Heart left ventricle (tissue), 16 donors: ENCODE data around the gene PGAP6. TPM values are rescaled to one million over a fixed set of nuclear protein-coding genes. Genes with fewer than 3 reads are reported as not detected.
"Not testable (repeated sequence)": the region's sequence is repeated elsewhere in the genome, so short reads cannot be mapped to it uniquely, and the experiment has no call there.

Experiments used
- ATAC-seq, 4 donors: fragments of 200-7000 bp; cut with Tn5 transposase; one replicate each; pipeline ENCODE4 v1.9.1; 2020 to 2022; ENCODE audit warnings: moderate library complexity in 4 of 4, mild to moderate bottlenecking in 3 of 4, moderate number of reproducible peaks in 1 of 4
- DNase-seq, 5 donors: peaks; one replicate each; pipeline ENCODE4 v3.0.0-alpha.2; 2020
- H3K27ac ChIP-seq, 12 donors: fragments of 200-600 bp; sonication (generic) in 4 of 12; one replicate each; pipeline versions ENCODE4 v1.5.0 to v1.8.0; 2016 to 2022; ENCODE audit warnings: mild to moderate bottlenecking in 2 of 12
- H3K27me3 ChIP-seq, 9 donors: fragments of 200-600 bp; sonication (generic) in 2 of 9; one replicate each; pipeline versions ENCODE4 v1.5.1 to v1.8.0; 2016 to 2022; ENCODE audit warnings: mild to moderate bottlenecking in 3 of 9
- H3K36me3 ChIP-seq, 9 donors: fragments of 200-600 bp; sonication (generic) in 2 of 9; one replicate each; pipeline versions ENCODE4 v1.5.0 to v1.8.0; 2018 to 2022; ENCODE audit warnings: mild to moderate bottlenecking in 2 of 9
- H3K4me1 ChIP-seq, 12 donors: fragments of 200-600 bp; sonication (generic) in 4 of 12; one replicate each; pipeline versions ENCODE4 v1.5.0 to v1.8.0; 2016 to 2022; ENCODE audit warnings: mild to moderate bottlenecking in 3 of 12
- H3K4me3 ChIP-seq, 12 donors: fragments of 200-600 bp; sonication (generic) in 4 of 12; one replicate each; pipeline versions ENCODE4 v1.5.0 to v1.8.0; 2017 to 2022; ENCODE audit warnings: mild to moderate bottlenecking in 9 of 12, moderate library complexity in 4 of 12
- H3K9me3 ChIP-seq, 12 donors: fragments of 200-600 bp; sonication (generic) in 4 of 12; one replicate each; pipeline versions ENCODE4 v1.5.0 to v1.8.0; 2016 to 2022; ENCODE audit warnings: mild to moderate bottlenecking in 1 of 12
- POLR2A ChIP-seq, 2 donors: fragments of 450-650 bp; IDR thresholded peaks; one replicate each; pipeline ENCODE4 v1.6.1; 2017; ENCODE audit warnings: antibody characterized with exemption in 2 of 2, mild to moderate bottlenecking in 2 of 2, moderate library complexity in 2 of 2
- WGBS, 4 donors: extraction: QIAGEN DNeasy Blood & Tissue Kit in 2 of 4; methylation state at CpG; one replicate each; pipeline versions ENCODE4 v1.1.5 to v1.1.7; 2013 to 2018; 5-methylcytosine and 5-hydroxymethylcytosine counted together
- intact Hi-C, 10 donors: fragments of 100-400 bp; cut with DNase I; formaldehyde crosslinking; loops; one replicate each; pipeline versions ENCODE4 v1.11.1 to v1.14.2; 2022
- polyA plus RNA-seq, 2 donors: library from polyadenylated mRNA; stranded (reverse); fragments of 200-250 nt; gene quantifications; one replicate each; pipeline ENCODE4 v1.2.3, GENCODE V29; 2013
- total RNA-seq, 9 donors: library from RNA; depleted of rRNA in 2 of 9; stranded (reverse); fragments of >200 nt in 2 of 9; fragmentation: NEBNext Ultra II Directional in 3 of 9; extraction: Animal tissue kit (Norgen Biotek cat#: 25700) in 3 of 9; gene quantifications; one replicate each; pipeline versions ENCODE4 v1.1.0 to v1.2.4, GENCODE V29; 2016 to 2023
- TF ChIP-seq, protein P1 (sequence below), 12 donors: fragments of 200-600 bp; sonication (generic) in 4 of 12; IDR thresholded peaks; one replicate each; pipeline versions ENCODE4 v1.5.0 to v1.8.0; 2018 to 2022; ENCODE audit warnings: antibody characterized with exemption in 12 of 12, mild to moderate bottlenecking in 5 of 12
- donor health status: ischemic (EF 13 %, LVEDD 7.1; RV severe dilation, severe dysfunction).
- donor health status: healthy with polysubstance abuse.
- donor health status: DM: no; HTN: yes; CAD: no.
- donor health status: DM: no; HTN: no; CAD: no.
- donor health status: ischemic (EF 25% LVEDD 6.9; RV normal size, moderate dysfunction).
- donor health status: ischemic (EF 25% LVEDD 5.7; RV mildly dilated, moderate dysfunction).
- donor health status: healthy.
- donor health status: DM: yes; HTN: yes; CAD: no.
- donor health status: ischemic (EF 35%, LVEDD 5.7; RV mildly dilated, moderate dysfunction).
- donor health status: nonischemic (EF 11% LVEDD 7.7; RV severe dilation, severe dysfunction).
- donor health status: DM: yes; HTN: yes; CAD: no.
- donor health status: PGD.
- donor health status: ischemic (EF 29% LVEDD 5.4; RV normal size, mild dysfunction).
- donor health status: nonischemic (EF 23%, LVEDD 6.1; RV moderate dilation, normal function).

Gene PGAP6
- total and polyA plus RNA-seq, 11 donors, result 30.1 to 65.3 (median 44.9) TPM

DNA sequence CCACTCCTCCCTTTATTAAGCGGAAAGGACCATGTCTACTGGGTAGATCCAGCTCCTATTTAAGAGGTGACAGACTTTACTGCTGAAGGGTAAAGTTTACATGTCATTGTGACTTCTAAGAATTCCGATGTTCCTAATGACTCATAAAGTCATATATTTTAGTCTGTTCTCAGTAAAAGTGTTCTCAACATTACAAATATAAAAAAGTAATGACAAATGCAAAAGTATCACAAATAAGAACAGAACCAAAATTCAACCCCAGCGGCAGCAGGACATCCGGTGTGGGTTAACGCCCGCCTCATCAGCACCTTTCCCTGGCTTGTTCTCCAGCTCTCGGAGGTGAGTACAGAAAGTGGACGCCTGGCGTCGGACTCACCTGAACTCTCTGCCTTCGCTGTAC lies 36.0 kb downstream of the PGAP6 start:
- peaks cover 0 to 59% (median 24%) of the 10 kb centered on the region in 9 donors for H3K36me3 ChIP-seq
- H3K4me3 ChIP-seq, result no peak overlapping the region
- ATAC-seq, result no peak
- H3K4me1 ChIP-seq, result peaks cover 0 to 20% (median 0%) of the 10 kb centered on the region in 12 donors
- intact Hi-C loops, result loop anchor here in 2 of 10 donors (5.0 to 10.0 kb wide), 2 partner anchors 58 to 101 kb away; no protein-coding TSS in a partner anchor
- 89 to 96% (median 95%) methylated on average over 11 of the region's 11 CpGs for WGBS, 4 donors
- H3K27me3 ChIP-seq, result no peaks in the 10 kb centered on the region
- no peak for TF ChIP-seq POLR2A (IDR thresholded peaks at IDR 0.05)
- TF ChIP-seq, protein P1, sequence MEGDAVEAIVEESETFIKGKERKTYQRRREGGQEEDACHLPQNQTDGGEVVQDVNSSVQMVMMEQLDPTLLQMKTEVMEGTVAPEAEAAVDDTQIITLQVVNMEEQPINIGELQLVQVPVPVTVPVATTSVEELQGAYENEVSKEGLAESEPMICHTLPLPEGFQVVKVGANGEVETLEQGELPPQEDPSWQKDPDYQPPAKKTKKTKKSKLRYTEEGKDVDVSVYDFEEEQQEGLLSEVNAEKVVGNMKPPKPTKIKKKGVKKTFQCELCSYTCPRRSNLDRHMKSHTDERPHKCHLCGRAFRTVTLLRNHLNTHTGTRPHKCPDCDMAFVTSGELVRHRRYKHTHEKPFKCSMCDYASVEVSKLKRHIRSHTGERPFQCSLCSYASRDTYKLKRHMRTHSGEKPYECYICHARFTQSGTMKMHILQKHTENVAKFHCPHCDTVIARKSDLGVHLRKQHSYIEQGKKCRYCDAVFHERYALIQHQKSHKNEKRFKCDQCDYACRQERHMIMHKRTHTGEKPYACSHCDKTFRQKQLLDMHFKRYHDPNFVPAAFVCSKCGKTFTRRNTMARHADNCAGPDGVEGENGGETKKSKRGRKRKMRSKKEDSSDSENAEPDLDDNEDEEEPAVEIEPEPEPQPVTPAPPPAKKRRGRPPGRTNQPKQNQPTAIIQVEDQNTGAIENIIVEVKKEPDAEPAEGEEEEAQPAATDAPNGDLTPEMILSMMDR (IDR thresholded peaks at IDR 0.05), result no peak
- no peak overlapping the region for H3K27ac ChIP-seq
- DNase-seq, result no peak
- H3K9me3 ChIP-seq, result no peaks in the 10 kb centered on the region

GRCh38 chr16:342455-343213 lies 39.1 kb downstream of the PGAP6 start:
- Histone ChIP-seq H3K4me1 (peaks cover 0 to 29% (median 0%) of the 10 kb centered on the region in 12 donors), H3K9me3 (no peaks in the 10 kb centered on the region), H3K4me3 (no peak overlapping the region), H3K27me3 (no peaks in the 10 kb centered on the region), H3K27ac (no peak overlapping the region), H3K36me3 (peaks cover 0 to 51% (median 24%) of the 10 kb centered on the region in 9 donors)
- no peak for TF ChIP-seq POLR2A (IDR thresholded peaks at IDR 0.05)
- TF ChIP-seq, protein P1 (IDR thresholded peaks at IDR 0.05), result no peak
- intact Hi-C loops, result loop anchor here in 1 of 10 donors (10.0 kb wide), 1 partner anchor 98 kb away; no protein-coding TSS in a partner anchor
- ATAC-seq (no peak), DNase-seq (peak in 1 of 5 donors; percentile 48)
- WGBS, 4 donors, result 92 to 95% (median 93%) methylated on average over 15 to 18 of the region's 18 CpGs

DNA sequence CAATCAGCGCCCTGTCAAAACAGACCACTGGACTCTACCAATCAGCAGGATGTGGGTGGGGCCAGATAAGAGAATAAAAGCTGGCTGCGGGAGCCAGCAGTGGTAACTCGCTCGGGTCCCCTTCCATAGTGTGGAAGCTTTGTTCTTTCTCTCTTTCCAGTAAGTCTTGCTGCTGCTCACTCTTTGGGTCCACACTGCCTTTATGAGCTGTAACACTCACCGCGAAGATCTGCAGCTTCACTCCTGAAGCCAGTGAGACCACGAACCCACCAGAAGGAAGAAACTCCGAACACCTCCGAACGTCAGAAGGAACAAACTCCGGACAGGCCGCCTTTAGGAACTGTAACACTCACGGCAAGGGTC lies 39.8 kb downstream of the PGAP6 start:
- 88 to 97% (median 91%) methylated on average over 9 to 13 of the region's 13 CpGs for WGBS, 4 donors

GRCh38 chr16:341095-341973 lies 40.4 kb downstream of the PGAP6 start:
- not testable (repeated sequence) for H3K27me3 ChIP-seq, ATAC-seq, H3K4me3 ChIP-seq, H3K27ac ChIP-seq, DNase-seq, H3K9me3 ChIP-seq
- 93 to 98% (median 96%) methylated on average over 7 to 47 of the region's 47 CpGs for WGBS, 4 donors
- Histone ChIP-seq H3K36me3 (peaks cover 0 to 38% (median 20%) of the 10 kb centered on the region in 9 donors), H3K4me1 (peaks cover 0 to 35% (median under 1%) of the 10 kb centered on the region in 12 donors)
- intact Hi-C loops, result loop anchor here in 1 of 10 donors (10.0 kb wide), 1 partner anchor 97 kb away; no protein-coding TSS in a partner anchor

More for the DNA sequence above, 39.8 kb downstream of the PGAP6 start:
- not testable (repeated sequence) for ATAC-seq, DNase-seq, H3K27ac ChIP-seq, H3K9me3 ChIP-seq, H3K4me3 ChIP-seq, H3K27me3 ChIP-seq
- intact Hi-C loops, result loop anchor here in 1 of 10 donors (10.0 kb wide), 1 partner anchor 97 kb away; no protein-coding TSS in a partner anchor
- H3K36me3 ChIP-seq, result peaks cover 0 to 45% (median 24%) of the 10 kb centered on the region in 9 donors
- H3K4me1 ChIP-seq, result peaks cover 0 to 31% (median 0%) of the 10 kb centered on the region in 12 donors
